Skin epidermis (tissue), 12 donors: ENCODE measurements around the gene PBX4.
"Not testable (repeated sequence)": the region's sequence is repeated elsewhere in the genome, so short reads cannot be mapped to it uniquely, and the experiment has no call there.

ENCODE experiments used
- H3K27ac ChIP-seq, 21 experiments: fragments of 200-600 bp; sonication (generic) in 11 of 21; one replicate each; pipeline ENCODE4 v1.5.0; 2020; ENCODE audit warnings: mild to moderate bottlenecking in 3 of 21, inconsistent platforms in 2 of 21, moderate library complexity in 2 of 21
- H3K4me3 ChIP-seq, 7 experiments: fragments of 200-600 bp; sonication (generic) in 2 of 7; one replicate each; pipeline ENCODE4 v1.5.0; 2020; ENCODE audit warnings: inconsistent platforms in 2 of 7, mild to moderate bottlenecking in 2 of 7, moderate library complexity in 1 of 7

PBX4 gene

DNA sequence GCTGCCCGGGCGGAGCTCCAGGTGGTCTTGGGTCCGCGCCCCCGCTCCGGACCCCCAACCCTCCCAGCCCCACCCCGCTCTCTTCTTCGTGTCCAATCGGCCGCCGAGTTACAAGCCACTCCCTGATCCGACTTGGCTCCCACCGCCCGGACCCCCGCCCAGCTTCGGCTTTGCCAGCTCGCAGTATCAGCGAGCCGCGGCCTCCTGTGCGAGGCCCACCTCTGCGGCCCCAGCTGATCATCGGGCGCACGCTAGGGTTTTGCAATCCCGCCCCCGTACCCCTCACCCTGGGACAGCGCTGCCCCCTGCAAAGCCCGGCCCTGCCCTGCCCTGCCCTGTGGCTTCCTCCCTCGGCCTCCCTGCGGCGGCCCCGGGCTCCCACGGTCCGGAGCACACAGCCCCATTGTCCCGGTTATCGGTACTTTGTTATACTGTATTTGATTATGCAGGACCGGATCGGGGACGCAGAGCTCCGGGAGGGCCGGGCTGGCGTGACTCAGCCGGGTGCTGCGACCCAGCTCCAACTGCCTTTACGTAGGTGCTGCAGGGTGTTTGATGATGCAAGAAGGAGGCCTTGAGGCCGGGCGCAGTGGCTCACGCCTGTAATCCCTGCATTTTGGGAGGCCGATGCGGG lies 10.1 kb upstream of the PBX4 start:
- H3K27ac ChIP-seq, result peak overlapping the region in 20 of 21 experiments; percentile 62 to 94 (median 86)
- peak overlapping the region; percentile 46 to 72 (median 68) for H3K4me3 ChIP-seq

DNA sequence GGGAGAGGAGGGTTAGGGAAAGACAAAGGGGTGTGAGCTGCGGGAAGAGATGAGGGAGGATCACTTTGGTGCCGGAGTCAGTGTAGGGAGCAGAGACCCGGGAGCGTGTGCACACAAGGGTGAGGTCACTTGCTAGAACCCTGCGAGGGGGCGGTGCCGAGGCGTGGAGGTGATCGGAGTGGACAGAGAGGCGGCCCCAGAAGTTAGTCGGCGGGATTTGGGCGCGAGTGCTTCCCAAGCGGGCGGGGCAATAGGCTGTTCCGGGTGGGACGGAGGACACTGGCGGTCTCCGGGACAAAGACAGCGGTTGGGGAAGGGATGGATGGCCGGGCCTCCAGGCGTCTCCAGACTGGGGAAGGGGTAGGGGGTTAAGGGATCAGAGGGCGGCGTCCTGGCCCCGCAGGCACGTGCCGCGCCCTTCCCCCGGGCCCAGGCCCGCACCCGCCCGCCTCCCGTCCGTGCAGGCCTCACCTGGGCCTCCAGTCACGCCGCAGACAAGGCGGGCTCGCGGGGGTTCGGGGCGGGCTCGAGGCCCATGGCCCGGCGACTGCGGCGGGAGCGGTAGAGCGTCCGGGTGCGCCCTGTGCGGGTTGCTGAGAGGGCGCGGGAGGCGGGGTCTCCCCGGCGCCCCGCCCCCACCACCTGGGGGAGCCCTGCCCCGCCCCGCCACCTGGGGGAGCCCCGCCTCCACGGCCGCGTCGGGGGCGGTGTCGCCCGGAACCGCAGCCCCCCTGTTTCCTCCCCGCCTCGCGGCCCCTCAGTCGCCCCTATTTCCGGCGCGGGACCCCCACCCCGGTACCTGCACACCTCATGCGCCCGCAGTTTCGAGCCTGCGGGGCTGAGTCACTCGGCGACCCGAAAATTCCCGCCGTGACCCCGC lies 9.4 kb upstream of the PBX4 start, which contains the start of gene LPAR2:
LPAR2 (minus strand) TSS at position 600 of the 880 bp plus-strand sequence. CDS start 945 bp downstream, outside the sequence.
- peak within 1 kb of the TSS in 20 of 21 experiments; percentile 62 to 94 (median 86) for H3K27ac ChIP-seq
- peak within 1 kb of the TSS; percentile 46 to 72 (median 68) for H3K4me3 ChIP-seq

DNA sequence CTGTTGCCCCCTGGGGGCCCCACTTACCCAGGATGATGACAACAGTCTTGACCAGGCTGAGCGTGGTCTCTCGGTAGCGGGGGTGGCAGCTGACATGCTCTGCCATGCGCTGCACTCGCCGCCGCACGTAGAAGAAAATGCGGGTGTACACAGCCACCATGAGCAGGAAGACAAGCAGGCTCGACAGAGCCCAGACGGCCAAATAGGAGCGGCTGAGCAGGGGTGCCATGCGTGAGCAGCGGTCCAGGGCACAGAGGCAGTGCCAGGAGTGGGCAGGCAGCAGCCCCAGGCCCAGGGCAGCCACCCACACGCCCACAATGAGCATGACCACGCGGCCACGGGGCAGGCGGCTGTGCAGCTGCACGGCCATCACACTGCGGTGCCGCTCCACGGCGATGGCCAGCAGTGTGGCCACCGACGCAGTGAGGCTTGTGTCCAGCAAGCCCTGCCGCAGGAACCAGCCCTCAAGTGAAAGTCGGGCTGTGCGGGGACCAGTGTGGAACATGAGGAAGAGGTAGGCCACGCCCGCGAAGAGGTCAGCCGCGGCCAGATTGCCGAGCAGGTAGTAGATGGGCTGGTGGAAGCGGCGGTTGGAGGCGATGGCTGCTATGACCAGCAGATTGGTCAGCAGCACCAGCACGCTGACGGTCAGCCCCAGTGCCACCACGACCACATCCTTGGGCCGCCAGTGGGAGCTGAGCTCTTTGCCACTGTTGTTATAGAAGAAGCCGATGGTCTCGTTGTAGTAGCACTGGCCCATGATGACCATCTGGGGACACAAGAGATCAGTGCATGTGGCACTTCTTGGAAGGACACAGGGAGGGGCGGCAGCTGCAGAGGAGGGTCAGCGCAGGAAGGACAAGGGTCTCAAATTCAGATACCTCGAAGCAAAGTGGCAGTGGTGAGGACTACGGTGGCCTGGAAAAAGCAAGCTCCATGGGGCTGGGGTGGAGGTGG lies 8.3 kb upstream of the PBX4 start:
- H3K4me3 ChIP-seq, result peak overlapping the region in 6 of 7 experiments; percentile 46 to 72 (median 69)
- peak overlapping the region in 9 of 21 experiments; percentile 80 to 91 (median 86) for H3K27ac ChIP-seq

DNA sequence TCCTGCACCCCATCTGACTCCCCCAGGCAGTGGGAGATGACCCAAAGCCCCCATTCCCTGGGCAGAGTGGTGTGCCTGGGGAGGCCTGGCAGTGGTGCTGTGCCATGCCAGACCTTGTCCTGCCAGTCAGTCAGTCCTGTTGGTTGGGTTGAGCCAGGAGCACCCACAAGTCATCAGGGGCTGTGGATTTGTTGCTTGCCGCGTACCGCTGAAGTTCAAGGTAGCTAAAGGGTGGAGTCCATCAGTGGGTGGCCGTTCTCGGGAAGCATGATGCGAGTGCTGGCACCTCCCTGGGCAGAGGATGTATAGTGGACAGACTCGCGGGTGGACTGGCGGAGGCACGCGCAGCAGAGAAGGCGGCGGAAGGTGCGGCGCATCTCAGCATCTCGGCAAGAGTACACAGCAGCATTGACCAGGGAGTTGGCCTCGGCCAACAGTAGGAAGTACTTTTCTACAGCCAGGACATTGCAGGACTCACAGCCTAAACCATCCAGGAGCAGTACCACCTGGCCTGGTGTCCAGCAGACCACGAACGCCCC lies 5.6 kb upstream of the PBX4 start:
- Histone ChIP-seq H3K27ac (no peak overlapping the region), H3K4me3 (no peak overlapping the region)

DNA sequence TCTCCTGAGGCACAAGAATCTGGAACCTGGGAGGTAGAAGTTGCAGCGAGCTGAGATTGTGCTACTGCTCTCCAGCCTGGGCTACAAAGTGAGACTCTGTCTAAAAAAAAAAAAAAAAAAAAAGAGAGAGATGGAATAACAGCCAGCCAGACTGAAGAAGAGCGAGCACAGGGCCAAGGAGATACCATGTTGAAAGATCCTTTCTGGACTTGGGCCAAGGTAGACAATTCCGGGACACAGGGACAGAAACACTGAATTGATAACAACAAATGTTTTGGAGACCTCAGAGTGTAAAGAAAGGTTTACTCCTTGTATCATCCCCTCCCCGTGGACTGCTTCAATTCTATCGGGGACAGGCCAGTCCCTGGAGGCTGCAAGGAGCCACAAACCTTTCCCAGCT lies 4.9 kb upstream of the PBX4 start:
- H3K4me3 ChIP-seq, result no peak overlapping the region

DNA sequence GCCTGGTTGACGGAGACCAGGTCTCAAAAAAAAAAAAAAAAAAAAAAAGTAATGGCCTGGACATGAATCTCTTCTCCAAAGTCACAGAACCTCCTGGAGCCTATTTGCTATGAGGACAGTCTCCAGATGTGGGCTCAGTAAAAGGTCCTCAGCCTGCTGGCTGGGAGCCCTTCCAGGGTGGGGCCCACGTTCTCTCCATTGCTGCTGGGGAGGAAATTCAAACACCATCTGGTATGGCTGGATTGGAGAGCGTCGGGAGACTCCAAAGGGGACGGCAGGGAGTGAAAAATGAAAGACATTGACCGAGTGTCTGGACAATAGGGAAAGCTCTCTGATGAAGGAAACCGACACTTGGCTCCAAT lies 1.3 kb upstream of the PBX4 start:
- Histone ChIP-seq H3K4me3 (no peak overlapping the region), H3K27ac (no peak overlapping the region)

More for the DNA sequence above, 4.9 kb upstream of the PBX4 start:
- H3K27ac ChIP-seq, result no peak overlapping the region

DNA sequence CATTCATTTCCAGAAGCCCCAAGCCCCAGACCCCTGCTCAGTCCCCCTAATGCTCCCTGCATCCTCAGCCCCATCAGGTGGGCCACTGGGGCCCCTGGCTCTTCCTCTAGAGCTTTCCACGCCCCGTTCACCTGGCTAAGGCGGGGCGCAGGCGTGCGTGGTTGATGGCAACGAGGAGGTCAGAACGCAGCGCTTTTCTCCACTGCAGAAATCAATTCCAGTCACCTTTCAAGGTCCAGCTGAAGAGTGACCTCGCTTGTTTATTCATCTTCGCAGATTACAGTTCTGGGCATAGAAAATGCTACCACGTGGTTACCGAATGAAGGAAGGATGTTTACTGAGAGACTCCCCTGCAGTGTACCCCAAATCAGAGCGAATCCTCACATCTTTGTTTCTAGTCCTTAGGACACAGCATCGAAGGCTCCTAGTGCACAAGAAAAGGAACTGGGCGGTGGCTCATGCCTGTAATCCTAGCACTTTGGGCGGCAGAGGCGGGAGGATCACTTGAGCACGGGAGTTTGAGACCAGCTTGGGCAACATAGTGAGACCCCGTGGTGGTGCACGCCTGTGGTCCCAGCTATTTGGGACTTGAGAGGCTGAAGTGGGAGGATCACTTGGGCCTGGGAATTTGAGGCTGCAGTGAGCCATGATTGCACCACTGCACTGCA lies 828 bp upstream of the PBX4 start:
- peak overlapping the region in 6 of 7 experiments; percentile 27 to 63 (median 48) for H3K4me3 ChIP-seq
- H3K27ac ChIP-seq, result peak overlapping the region in 3 of 21 experiments; percentile 2 to 62 (median 14)

DNA sequence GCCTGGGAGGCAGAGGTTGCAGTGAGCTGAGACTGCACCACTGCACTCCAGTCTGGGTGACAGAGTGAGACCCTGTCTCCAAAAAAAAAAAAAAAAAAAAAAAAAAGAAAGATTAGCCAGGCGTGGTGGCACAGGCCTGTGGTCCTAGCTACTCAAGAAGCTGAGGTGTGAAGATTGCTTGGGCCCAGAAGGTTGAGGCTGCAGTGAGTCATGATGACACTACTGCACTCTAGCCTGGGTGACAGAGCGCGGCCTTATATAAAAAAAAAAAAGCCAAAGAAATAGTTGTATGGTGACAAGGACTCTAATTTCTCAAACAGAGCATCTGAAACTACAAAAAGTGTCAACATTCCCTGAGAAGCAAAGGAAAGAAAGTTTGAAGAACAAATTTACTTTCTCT lies 3.4 kb downstream of the PBX4 start:
- Histone ChIP-seq H3K27ac (peak overlapping the region in 1 of 21 experiments; percentile 58), H3K4me3 (no peak overlapping the region)

DNA sequence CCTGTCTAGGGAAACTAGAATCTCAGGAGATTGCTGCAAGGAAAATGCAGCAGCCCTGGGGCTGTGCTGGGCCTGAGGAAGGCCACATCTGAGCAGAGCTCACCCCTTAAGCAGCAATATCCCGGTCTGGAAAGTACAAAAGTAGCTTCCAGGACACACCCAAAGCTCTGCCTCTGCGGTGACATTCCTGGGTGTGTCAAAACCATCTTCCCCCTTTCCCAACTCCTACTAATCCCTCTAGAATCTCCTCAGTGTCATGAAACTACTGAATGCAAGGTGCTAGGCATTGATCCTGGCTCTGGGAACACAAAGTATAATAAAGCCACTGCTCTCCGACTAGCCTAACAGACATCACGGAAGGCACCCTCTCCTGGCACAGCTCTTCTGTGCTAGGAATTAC lies 5.0 kb downstream of the PBX4 start:
- H3K4me3 ChIP-seq, result no peak overlapping the region
- H3K27ac ChIP-seq, result peak overlapping the region in 5 of 21 experiments; percentile 3 to 50 (median 49)

DNA sequence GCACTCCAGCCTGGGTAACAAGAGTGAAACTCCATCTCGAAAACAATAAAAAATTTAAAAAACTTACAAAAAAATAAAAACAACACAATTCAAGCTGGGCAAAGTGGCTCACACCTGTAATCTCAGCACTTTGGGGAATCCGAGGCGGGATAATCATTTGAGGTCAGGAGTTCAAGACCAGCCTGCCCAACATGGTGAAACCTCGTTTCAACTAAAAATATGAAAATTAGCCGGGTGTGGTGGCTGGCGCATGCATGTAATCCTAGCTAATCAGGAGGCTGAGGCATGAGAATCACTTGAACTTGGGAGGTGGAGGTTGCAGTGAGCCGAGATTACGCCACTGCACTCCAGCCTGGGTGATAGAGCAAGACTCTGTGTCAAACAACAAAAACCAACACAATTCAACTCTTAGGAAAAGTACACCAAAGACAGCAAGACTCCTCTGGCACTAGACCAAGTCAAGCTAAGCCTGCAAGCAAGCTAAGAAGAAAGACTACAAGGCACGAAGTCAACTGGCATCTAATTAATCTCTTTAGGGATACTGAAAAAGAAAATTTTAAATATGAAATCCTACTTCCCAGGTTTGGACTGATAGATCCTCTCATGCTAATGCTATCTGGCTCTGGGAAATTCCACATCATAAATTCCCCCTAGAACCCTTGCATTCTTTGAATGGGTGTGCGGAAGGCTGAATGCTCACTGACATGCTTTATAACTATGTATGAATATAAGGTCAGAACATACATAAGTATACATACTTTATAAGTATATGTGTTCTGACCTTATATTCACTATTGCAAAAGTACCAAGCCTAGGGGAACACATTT lies 7.9 kb downstream of the PBX4 start:
- H3K27ac ChIP-seq, result no peak overlapping the region
- H3K4me3 ChIP-seq, result no peak overlapping the region

DNA sequence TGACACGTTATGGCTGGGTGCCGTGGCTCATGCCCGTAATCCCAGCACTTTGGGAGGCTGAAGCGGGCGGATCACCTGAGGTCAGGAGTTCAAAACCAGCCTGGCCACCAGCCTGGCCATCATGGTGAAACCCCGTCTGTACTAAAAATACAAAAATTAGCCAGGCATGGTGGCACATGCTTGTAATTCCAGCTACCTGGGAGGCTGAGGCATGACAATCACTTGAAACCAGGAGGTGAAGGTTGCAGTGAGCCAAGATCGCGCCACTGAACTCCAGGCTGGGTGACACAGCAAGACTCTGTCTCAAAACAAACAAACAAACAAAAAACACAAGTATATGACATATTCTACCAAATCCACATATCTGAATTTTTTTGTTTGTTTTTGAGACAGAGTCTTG lies 11.8 kb downstream of the PBX4 start:
- H3K27ac ChIP-seq, result peak overlapping the region in 8 of 21 experiments; percentile 26 to 74 (median 48)
- not testable (repeated sequence) for H3K4me3 ChIP-seq

DNA sequence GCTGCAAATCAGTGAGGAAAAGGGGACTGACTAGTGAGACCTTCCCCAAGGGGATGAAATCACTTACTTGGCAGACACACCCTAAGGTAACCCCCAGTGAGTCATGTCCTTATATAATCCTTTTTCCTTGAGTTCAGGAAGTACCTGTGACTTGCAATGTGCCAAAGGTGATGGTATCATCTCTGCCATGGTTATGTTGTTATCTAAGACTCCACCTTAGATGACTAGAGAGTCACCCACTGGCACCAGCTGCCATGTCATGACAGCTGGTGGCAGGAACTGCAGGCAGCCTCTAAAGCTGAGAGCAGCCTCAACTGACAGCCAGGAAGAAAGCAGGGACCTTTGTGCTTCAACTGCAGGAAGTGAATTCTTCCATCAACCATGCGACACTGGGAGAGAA lies 12.5 kb downstream of the PBX4 start:
- Histone ChIP-seq H3K4me3 (no peak overlapping the region), H3K27ac (peak overlapping the region in 10 of 21 experiments; percentile 4 to 74 (median 38))

DNA sequence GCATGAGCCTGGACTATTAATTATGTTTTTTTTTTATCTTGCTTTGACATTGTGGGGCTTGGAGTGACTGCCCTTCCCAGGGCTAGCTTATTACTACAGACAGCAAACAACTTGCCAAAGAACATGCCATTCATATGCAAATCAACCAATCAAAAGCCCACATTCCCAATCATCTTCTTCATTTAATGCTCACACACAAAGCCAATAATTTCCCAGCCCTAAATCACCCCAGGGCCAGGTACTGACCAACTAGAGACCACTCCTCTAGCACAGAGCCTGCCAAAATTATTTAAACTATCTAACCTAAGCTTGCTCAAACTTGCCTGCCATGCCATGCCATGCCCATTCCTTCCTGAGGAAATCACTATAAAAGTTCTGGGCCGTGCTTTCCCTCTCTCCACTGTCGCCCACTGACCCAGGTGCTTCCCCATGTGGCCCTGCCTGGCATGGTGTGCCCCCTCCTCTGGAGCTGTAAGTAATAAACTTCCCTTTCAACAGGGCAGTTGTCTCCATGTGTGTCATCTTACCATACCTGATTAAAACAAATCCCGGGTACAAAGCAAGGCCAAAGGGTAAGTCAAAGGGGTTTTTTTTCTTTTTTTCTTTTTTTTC lies 15.7 kb downstream of the PBX4 start:
- peak overlapping the region in 10 of 21 experiments; percentile 6 to 94 (median 56) for H3K27ac ChIP-seq
- H3K4me3 ChIP-seq, result no peak overlapping the region

DNA sequence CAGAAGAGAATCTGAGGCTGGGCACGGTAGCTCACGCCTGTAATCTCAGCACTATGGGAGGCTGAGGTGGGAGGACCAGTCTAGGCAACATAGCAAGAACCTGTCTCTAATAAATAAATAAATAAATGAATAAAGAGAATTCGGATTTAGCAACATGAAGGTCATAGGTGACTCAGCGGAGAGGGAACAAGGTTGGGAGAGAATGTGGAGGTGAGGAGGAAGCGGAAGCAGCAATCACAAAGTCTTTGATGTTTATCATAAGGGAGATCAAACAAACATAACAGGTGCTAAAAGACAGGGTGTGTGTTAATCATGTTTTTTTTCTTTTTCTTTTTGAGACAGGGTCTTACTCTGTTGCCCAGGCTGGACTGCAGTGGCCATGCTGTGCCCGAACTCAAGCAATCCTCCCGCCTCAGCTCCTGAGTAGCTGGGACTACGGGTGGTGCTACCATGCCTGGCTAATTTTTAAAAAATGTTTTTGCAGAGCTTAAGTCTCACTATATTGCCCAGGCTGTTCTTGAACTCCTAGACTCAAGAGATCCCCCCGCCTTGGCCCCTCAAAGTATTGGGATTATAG lies 16.3 kb downstream of the PBX4 start:
- peak overlapping the region in 9 of 21 experiments; percentile 46 to 94 (median 56) for H3K27ac ChIP-seq

DNA sequence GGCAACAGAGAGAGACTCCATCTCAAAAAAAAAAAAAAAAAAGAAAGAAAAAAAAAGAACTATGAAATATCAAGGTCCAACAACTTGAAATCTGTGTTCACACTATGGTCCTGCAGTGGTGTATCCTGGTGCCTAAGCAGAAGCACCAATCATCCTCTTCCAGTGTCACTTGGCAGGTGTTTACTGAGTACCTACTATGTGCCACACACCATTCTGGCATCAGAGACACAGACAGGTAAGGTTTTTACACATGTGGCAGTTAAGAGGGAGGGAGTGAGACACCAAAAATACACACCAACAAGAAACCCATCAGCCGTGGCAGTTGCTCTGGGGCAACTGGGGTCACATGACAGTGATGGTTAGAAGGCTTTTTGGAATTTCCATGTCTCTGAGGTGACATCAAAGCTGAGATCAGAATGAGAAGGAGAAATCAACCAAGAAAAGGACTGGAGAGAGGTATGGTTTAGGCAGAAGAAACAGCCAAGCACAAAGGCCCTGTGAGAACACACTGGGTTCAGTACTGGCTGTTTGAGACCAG lies 17.6 kb downstream of the PBX4 start:
- peak overlapping the region in 7 of 21 experiments; percentile 13 to 94 (median 53) for H3K27ac ChIP-seq
- no peak overlapping the region for H3K4me3 ChIP-seq

More for the DNA sequence above, 16.3 kb downstream of the PBX4 start:
- H3K4me3 ChIP-seq, result no peak overlapping the region

DNA sequence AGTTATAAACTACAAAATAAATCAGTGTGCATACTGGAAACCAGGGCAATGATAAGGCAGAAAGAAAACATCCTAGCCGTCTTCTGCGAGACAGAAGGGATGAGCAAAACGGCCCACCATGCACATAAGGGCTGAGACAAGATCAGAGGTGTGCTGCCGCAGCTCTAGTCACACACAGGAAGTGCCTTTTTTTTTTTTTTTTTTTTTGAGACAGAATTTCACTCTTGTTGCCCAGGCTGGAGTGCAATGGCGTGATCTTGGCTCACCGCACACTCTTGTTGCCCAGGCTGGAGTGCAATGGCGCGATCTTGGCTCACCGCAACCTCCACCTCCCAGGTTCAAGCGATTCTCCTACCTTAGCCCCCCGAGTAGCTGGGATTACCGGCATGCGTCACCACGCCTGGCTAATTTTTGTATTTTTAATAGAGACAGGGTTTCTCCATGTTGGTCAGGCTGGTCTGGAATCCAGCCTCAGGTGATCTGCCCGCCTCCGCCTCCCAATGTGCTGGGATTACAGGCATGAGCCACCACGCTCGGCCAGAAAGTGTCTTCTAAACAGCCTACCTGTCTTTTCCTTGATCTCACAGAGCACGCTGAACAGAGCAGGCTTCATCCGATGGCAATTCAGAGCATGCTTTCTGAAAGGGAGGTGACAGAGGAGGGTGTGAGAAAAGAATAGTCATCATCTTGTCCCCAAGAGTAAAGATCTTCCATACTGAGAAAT lies 19.6 kb downstream of the PBX4 start:
- peak overlapping the region in 17 of 21 experiments; percentile 19 to 94 (median 71) for H3K27ac ChIP-seq
- H3K4me3 ChIP-seq, result not testable (repeated sequence)
